Measurements from ENCODE around the gene INTS6.

DNA sequence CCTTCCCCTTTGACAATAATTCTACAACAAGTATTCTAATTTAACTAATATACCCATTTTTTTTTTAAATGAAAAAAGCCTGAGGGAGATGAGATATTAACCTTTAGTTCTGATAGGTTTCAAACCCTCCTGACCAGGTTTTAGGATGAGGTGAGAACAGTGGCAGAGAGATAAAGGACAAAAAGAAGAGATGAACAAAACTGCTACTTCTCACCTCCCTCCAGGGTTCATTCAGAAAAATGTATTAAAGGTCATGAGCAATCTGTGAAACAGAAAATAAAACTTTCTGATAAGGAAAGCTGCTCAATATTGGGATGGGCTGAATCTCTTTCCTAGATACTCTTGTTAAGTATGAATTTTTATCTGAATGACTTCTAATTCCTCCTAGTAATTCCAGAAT, 89.2 kb downstream of the INTS6 start:
- TF ChIP-seq CSRNP3 (CRISPR knock-in tag; IDR thresholded peaks at IDR 0.05), result no peak
- no peak for TF ChIP-seq TCF4 (CRISPR knock-in tag; IDR thresholded peaks at IDR 0.05; ENCODE audit: borderline replicate concordance)
- TF ChIP-seq TSHZ2 (CRISPR knock-in tag; IDR thresholded peaks at IDR 0.05), result no peak
- TF ChIP-seq, protein P1, sequence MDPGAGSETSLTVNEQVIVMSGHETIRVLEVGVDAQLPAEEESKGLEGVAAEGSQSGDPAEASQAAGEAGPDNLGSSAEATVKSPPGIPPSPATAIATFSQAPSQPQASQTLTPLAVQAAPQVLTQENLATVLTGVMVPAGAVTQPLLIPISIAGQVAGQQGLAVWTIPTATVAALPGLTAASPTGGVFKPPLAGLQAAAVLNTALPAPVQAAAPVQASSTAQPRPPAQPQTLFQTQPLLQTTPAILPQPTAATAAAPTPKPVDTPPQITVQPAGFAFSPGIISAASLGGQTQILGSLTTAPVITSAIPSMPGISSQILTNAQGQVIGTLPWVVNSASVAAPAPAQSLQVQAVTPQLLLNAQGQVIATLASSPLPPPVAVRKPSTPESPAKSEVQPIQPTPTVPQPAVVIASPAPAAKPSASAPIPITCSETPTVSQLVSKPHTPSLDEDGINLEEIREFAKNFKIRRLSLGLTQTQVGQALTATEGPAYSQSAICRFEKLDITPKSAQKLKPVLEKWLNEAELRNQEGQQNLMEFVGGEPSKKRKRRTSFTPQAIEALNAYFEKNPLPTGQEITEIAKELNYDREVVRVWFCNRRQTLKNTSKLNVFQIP (CRISPR knock-in tag; IDR thresholded peaks at IDR 0.05; ENCODE audit: borderline replicate concordance, low read depth), result no peak
